GM12801 (cell line): Measurements from ENCODE around the gene CCDC110.

Source experiments
- TF ChIP-seq, protein P1 (sequence below): IDR thresholded peaks from one replicate; pipeline ENCODE4 v1.5.1; 2011; ENCODE audit warnings: control low read depth; ENCODE audit not compliant: insufficient read length; ENCODE audit errors: extremely low read depth

The CCDC110 gene

DNA sequence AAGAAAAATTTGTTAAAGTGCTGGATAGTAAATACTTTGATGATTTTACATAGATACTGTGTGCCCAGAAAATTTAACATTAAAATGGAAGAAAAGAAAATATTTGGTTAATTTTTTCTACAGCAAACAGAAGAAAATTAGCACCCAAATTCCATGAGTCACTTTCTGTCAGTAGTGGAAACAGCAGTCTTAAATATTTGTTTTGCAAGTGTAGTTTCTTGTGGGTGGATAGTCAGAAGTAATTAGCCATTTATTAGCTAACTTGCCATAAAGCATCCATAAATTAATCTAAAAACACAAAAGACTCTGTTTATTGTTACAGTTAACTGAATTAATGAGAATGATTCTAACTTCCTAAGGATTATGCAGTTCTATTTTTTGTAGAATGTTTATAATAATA is 36.1 kb downstream of the CCDC110 start:
- TF ChIP-seq, protein P1, sequence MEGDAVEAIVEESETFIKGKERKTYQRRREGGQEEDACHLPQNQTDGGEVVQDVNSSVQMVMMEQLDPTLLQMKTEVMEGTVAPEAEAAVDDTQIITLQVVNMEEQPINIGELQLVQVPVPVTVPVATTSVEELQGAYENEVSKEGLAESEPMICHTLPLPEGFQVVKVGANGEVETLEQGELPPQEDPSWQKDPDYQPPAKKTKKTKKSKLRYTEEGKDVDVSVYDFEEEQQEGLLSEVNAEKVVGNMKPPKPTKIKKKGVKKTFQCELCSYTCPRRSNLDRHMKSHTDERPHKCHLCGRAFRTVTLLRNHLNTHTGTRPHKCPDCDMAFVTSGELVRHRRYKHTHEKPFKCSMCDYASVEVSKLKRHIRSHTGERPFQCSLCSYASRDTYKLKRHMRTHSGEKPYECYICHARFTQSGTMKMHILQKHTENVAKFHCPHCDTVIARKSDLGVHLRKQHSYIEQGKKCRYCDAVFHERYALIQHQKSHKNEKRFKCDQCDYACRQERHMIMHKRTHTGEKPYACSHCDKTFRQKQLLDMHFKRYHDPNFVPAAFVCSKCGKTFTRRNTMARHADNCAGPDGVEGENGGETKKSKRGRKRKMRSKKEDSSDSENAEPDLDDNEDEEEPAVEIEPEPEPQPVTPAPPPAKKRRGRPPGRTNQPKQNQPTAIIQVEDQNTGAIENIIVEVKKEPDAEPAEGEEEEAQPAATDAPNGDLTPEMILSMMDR, result no peak

DNA sequence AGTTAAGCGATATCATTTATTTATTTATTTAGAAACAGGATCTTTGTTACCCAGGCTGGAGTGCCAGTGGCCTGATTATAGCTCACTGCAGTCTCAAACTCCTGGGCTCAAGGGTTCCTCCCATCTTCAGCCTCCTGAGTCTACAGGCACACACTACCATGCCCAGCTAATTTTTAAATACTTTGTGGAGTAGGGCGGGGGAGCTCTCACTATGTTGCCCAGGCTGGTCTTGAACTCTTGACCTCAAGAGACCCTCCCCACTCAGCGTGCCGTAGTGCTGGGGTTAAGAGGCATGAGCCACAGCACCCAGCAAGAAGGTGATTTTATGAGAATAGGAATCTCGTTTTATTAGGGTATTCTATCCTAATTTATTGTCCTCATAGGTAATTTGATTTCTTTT is 41.9 kb downstream of the CCDC110 start:
- TF ChIP-seq, protein P1, result no peak

DNA sequence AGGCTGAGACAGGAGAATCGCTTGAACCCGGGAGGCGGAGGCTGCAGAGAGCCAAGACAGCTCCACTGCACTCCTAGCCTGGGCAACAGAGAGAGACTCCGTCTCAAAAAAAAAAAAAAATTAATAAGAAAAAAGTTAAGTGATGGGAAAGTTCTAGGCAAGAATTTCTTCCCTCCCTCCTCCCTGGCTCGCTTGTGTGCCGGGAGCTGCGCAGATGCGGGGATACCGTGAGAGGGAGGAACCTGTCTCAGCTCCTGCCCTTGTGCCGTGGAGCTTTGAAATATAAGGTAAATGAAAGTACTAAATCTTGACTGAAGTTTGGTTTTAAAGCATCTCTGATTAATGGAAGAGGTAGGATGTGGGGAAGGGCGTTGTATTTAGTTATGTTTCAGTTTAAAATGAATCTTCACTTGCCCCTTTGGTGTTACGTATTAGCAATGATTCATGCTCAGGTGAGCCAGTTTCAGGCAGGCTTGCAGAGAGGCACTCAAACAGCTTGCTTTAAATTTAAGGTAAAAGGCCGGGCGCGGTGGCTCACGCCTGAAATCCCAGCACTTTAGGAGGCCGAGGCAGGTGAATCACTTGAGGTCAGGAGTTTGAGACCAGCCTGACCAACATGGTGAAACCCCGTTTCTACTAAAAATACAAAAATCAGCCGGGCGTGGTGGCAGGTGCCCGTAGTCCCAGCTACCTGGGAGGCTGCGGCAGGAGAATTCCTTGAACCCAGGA is 44.4 kb downstream of the CCDC110 start:
- TF ChIP-seq, protein P1, result no peak

DNA sequence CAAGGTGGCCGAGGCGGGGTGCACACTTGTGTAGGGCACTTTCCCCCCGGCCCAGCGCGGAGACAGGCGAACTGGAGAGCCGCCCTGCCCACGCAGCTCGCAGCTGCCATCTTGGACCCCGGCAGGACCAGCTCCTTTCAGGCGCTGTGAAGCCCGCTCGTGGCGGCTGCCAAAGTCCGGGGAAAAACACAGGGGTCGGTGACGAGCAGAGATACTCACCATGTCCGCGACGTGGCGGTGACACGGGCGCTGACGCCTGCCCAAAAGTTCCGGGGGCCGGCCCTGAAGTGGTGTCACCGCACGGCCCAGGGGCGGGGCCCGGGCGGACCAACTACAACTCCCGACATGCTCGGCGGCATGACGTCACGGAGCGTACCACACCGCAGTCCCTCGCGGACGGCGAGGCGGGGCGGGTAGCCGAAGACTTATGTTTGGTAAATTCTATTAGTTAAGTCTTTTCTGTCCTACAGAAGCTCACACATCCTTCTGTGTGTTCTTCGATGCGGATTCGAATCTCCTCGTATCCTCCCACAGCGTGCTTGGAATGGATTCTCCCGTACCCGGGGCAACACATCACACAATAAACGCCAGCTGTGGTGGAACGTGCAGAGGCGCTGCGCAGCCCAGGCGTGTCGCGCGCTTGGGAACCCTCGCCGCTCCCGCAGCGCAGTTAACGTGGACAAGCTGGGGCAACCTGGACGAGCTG is 45.7 kb downstream of the CCDC110 start, which contains the start of gene UFSP2:
Gene UFSP2, minus strand, starts transcription at position 318 of the 706 bp plus-strand sequence. Its CDS starts 96 bp downstream, at position 222.
- TF ChIP-seq, protein P1, result no peak

DNA sequence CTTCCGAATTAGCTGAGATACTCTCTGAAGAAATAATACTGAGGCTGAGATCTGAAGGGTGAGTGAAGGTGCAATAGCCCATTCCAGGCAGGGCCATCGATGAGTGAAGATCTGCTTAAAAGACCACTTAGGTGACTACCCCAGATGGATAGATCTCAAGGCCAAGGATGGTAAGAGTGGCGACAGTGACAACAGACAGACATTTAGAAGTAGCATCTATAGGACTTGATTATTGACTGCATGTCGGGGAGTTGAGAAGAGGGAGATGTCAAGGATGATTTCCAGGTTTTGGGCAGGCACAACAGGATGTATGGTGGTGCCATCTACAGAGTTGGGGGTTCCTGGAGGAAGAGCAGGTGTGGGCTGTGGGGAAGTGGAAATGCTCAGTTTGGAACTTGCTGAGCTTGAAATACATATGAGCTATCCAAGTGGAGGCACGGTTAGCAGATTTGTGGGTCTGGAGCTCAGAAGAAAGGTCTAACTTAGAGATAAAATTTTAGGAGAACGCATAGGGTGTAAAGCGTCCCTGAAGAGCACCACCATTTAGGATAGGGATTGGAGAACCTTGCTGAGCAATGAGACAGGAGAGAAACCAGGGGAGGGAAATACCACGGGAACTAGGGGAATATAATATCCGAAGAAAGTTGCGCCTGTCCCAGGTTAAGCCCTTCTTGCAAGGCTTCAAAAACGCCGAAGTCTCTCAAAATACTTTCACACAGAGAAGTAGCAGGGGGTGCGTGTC is 46.5 kb downstream of the CCDC110 start:
- TF ChIP-seq, protein P1, result no peak

DNA sequence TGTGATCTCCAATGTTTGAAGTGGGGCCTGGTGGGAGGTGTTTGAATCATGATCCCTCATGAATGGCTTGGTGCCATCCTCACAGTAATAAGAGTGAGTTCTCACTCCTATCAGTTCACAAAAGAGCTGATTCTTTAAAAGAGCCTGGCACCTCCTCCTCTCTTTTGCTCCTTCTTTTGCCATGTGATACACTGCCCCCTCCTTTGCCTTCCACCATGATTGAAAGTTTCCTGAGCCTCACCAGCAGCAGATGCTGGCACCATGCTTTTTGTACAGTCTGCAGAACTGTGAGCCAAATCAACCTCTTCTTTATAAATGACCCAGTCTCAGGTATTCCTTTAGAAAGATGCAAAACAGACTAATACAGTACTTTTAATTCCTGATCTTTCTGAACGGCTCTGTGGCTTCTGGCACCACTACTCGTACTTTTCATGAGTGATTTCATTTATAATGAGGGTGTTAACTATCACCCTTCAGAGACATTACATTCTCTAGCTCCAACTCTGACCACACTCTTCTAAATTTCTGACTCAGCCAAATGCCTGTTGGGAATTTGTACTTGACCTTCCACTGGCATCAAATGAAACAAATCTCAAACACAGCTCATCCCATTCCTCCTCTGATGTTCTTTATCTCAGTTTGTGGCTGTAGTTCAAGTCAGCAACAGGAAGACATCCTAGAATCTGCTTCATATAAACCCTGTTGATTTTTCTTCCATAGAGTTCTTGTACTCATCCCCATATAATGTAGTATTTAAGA is 50.0 kb downstream of the CCDC110 start:
- TF ChIP-seq, protein P1, result no peak
